GM18517 (cell line): ENCODE results near the gene SLC25A21.
"Not testable (repeated sequence)": the region's sequence is repeated elsewhere in the genome, so short reads cannot be mapped to it uniquely, and the experiment has no call there.

Experiments
- ATAC-seq: cut with Tn5 transposase; IDR thresholded peaks from one replicate; pipeline ENCODE4 v1.9.1; 2021; ENCODE audit warnings: mild to moderate bottlenecking, moderate library complexity; ENCODE audit not compliant: unreplicated experiment

The SLC25A21 gene

DNA sequence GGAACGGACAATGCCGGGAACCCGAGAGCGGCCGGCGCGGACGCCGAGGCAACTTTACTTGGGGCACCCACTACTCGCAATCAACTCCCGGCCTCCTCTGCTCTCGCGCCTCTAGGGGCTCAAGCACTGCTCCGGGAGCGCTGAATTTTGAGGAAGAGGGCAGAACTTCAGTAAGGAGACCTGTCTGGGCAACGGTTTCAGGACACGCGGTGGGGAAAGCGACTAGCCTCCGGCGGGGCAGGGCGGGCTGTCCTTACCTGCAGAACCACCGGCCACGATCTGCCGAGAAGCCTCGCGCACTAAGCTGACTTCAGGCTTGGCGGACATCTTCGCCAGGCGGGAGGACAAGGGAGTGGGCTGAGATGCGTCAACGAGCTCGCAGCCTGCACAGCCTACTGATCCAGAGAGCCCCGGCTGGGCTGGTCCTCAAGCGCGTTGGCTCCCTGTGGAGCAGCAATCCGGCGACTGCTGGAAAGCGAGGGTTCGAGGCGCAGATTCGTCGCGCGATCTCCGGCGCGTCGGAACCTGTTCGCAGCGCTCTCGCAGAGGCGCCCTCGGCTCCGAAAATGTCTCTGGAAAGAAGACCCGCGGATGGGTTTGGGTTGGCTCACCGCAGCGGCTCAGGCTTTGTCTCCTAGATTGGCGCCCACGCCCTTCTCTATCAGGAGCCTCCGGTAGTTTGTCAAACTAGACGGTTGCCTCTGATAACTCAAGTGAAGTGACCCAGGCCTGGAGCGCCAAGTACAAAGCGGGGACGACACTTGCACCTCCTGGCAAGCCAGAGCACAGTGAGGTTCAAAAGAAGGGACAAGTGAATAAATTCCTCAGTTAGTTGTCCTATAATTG lies at the start of gene SLC25A21:
Gene SLC25A21 (minus strand): TSS at position 583 of the 846 bp plus-strand sequence.
- no peak for ATAC-seq

DNA sequence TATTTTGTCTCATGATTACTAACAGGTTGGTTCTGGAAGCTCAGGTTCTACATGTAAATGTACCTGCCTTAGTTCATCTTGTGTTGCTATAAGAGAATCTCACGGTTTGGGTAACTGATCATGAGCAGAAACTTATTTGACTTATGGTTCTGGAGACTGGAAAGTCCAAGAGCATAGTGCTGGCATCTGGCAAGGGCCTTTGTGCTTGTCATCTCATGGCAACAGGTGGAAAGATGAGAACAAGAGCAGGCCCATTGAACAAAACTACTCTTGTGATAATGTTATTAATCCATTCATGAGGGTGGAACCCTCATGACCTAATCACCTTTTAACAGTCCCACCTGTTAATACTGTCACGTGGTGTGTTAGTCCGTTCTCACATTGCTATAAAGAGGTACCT lies 48.7 kb upstream of the SLC25A21 start:
- no peak for ATAC-seq

GRCh38 chr14:37215345-37215744 lies 42.9 kb upstream of the SLC25A21 start:
- no peak for ATAC-seq

DNA sequence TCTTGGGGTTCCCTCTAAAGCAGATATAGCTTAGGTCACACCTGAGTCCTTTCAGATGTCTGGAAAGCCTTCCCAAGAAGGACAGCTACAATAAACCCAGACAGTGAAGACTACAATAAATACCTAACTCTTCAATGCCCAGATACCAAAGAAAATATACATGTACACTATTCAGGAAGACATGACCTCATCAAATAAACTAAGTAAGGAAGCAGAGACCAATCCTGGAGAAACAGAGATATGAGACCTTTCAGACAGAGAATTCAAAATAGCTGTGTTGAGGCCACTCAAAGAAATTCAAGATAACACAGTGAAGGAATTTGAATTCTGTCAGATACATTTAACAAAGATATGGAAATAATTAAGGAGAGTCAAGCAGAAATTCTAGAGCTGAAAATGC lies 40.6 kb upstream of the SLC25A21 start:
- ATAC-seq = no peak

GRCh38 chr14:37210448-37210847 lies 38.0 kb upstream of the SLC25A21 start:
- no peak for ATAC-seq

DNA sequence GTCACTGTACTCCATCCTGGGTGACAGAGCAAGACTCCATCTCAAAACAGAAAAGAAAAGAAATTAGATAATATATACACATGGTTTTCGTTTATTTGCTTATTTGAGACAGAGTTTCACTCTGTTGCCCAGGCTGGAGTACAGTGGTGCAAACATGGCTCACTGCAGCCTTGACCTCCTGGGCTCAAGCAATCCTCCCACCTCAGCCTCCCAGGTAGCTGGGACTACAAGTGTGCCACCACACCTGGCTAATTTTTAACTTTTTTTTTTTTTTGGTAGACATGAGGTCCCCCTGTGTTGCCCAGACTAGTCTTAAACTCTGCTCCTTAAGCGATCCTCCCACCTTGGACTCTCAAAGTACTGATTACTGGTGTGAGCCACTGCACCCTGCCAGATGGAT lies 37.2 kb upstream of the SLC25A21 start:
- ATAC-seq = not testable (repeated sequence)

GRCh38 chr14:37205623-37206605 lies 33.5 kb upstream of the SLC25A21 start:
- ATAC-seq = not testable (repeated sequence)

DNA sequence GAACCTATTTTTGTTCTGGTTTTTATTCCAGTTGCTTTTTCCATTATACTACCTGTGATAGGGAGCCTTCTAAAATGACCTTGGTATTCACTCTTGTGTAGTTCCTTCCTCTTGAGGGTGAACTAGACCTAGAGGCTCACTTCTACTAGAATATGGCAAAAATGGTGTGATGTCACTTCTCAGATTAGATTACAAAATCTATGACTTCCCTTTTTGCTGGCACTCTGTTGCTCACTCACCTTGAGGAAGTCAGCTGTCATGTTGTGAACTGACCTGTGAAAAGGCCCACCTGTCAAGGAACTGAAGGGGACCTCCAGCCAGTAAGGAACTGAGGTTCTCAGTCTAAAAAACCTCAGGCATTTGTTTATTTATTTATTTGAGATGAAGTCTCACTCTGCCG lies 31.0 kb upstream of the SLC25A21 start:
- no peak for ATAC-seq

DNA sequence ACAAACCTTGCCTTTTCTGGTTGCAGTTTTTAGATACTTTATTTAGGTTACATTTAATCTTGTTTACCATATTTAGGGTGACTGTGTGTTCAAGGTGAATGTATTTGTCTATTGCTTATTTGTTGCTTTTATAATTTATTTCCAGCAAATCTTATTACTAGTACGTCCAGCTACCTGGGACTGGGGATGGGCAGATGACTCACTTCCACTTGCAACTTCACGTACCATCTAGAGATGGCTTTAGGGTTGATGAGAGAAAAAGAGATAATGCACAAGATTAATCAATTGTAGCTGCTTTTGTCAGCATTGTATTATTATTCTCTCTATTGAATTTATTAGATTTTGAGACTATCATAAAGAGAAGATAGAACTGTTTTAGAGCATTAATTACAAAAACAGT lies 30.4 kb upstream of the SLC25A21 start:
- ATAC-seq = no peak

GRCh38 chr14:37202265-37202664 lies 29.9 kb upstream of the SLC25A21 start:
- ATAC-seq = no peak

DNA sequence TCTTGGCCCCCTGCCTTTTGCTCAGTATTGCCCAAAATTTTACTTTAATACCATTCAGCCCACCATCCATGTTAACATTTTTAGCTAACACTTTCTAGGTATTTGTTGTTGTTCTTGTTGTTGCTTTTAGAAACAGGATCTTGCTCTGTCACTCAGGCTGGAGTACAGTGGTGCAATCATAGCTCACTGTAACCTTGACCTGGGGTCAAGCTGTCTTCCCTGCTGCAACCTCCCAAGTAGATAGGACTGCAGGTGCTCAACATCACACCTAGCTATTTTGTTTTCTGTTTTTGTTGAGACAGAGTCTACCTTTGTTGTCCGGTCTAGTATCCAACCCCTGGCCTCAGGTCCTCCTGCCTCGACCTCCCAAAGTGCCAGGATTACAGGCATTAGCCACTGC lies 29.3 kb upstream of the SLC25A21 start:
- ATAC-seq = no peak

GRCh38 chr14:37198907-37199306 lies 26.5 kb upstream of the SLC25A21 start:
- ATAC-seq = no peak

GRCh38 chr14:37198273-37198598 lies 25.8 kb upstream of the SLC25A21 start:
- ATAC-seq = no peak

DNA sequence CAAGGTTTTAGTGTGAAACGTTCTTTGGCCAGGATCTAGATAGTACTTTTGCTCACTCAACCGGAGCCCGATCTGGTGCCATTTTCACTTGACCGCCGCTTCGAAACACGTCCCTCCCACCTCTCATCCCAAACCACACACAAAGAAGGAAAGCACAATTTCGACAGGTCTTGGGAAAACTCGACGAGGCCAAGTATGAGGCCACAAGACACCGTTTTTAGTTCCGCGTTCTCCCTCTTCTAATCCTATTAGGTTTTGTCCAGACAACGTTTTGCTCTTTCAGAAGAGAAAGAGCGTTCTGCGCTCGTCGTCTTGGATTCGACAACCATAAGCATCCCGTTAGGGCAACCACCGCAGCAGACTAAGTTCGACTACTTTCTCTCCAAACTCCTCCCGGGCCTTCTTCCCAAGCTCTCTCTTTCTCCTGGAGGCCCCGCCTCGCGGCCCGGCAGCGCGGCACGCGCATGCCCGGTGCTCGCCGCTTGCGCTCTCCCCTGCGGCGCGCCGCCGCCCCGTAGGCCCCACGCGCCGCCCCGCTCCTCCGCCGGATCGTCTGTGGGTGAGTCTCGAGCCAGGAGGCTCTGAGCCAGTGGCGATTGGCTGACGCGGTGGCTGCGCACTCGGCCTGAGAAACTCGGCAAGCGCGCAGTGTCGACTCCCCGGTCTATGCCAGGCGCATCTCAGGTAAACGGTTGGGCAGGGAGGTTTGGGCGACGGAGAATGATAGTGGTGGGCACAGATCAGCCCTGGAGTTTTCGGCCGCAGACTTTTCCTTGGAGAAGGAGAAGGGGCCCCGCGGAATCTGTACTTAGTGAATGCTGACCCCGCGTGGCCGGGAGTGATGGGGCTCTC lies 25.2 kb upstream of the SLC25A21 start, which contains the start of gene MIPOL1:
Gene MIPOL1 (plus strand): TSS at position 517 of the 852 bp plus-strand sequence. CDS start 49,952 bp downstream, outside the sequence.
- no peak for ATAC-seq

DNA sequence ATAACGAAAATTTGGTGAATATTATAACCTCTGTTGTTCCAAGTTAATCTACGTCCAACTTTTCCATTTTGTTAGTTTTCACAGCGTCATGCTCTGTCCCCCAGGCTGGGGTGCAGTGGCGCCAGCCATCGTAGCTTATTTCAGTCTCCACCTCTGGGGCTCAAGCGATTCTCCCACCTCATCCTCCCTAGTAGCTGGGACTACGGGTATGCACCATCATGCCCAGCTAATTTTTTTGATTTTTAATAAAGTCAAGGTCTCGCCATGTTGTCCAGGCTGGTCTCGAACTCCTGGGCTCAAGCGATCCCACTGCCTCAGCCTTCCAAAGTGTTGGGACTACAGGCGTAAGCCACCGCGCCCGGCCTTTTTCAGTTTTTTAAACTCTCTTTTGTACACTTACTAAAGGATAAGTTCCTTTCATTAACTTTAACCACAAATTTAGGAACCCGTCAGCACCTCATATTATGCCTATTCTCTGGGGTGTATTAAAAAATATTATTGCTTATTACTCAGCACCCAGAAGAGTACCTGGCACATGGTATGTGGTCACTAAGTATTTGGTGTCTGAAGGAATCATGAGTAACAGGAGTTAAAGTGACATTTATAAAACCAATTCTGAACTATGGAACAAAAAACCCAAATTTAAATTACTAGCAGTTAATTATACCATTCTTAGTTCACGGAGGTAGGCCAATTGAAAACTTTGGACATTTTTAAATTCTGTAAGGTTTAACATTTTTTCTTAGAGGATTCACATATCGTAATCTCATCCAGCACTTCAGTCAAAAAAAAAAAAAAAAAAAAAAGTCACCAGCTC lies 24.4 kb upstream of the SLC25A21 start:
- ATAC-seq = no peak

- ATAC-seq = no peak
Measured at GRCh38 chr14:37195327-37195726, 22.9 kb upstream of the SLC25A21 start.

DNA sequence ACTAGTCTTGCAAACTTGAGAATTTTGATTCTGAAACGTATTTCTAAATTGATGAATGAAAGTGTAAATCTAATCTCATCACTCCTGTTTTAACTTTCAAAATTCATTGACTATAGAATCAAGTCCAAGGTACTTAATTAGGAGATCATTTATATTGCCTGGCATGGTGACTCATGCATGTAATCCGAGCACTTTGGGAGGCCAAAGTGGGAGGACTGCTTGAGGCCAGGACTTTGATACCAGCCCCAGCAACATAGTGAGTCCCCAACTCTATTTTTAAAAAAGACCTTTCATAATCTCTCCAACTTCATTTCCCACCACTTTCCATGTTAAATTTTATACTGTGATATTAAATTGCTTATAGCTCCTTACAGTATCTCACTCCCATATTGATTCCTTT lies 22.3 kb upstream of the SLC25A21 start:
- ATAC-seq = no peak

- not testable (repeated sequence) for ATAC-seq
Measured at GRCh38 chr14:37189733-37190132, 17.3 kb upstream of the SLC25A21 start.

- not testable (repeated sequence) for ATAC-seq
Measured at GRCh38 chr14:37187840-37188577, 15.6 kb upstream of the SLC25A21 start.
